IPS DF 6.9 (cell line): Measurements from ENCODE around the gene CLRN1.

Experiments used
- DNase-seq: peaks from one replicate; pipeline ENCODE4 v3.0.0-alpha.2; 2013; ENCODE audit warnings: low read depth, low spot score
- H3K27ac ChIP-seq: one replicate; pipeline ENCODE4 v1.5.1; 2013; ENCODE audit warnings: low read length, control low read depth
- H3K27me3 ChIP-seq: 2 replicates; pipeline ENCODE4 v1.6.1; 2013; ENCODE audit warnings: mild to moderate bottlenecking, low read length; ENCODE audit not compliant: control insufficient read depth, insufficient read depth
- H3K36me3 ChIP-seq: 2 replicates; pipeline ENCODE4 v1.6.1; 2013; ENCODE audit warnings: low read length; ENCODE audit not compliant: control insufficient read depth, insufficient read depth
- H3K4me1 ChIP-seq: 2 replicates; pipeline ENCODE4 v1.6.1; 2013; ENCODE audit warnings: low read length; ENCODE audit not compliant: control insufficient read depth, insufficient read depth
- H3K4me3 ChIP-seq: 2 replicates; pipeline ENCODE4 v1.5.1; 2013; ENCODE audit warnings: mild to moderate bottlenecking, low read length
- H3K9me3 ChIP-seq: 2 replicates; pipeline ENCODE4 v1.6.1; 2013; ENCODE audit warnings: low read length, inconsistent platforms; ENCODE audit not compliant: control insufficient read depth, insufficient read depth
- WGBS: extraction: QIAGEN DNeasy Blood & Tissue Kit; methylation state at CpG from one replicate; pipeline ENCODE4 v1.1.7; 2013; ENCODE audit warnings: mixed read lengths, missing lambda C conversion rate; ENCODE audit not compliant: insufficient read length, insufficient coverage; 5-methylcytosine and 5-hydroxymethylcytosine counted together

The CLRN1 gene

GRCh38 chr3:150922611-150923010 lies 49.9 kb downstream of the CLRN1 start:
- Histone ChIP-seq H3K4me1 (peaks cover 8% of the 10 kb centered on the region), H3K4me3 (no peak overlapping the region), H3K9me3 (no peaks in the 10 kb centered on the region), H3K27ac (no peak overlapping the region), H3K27me3 (no peaks in the 10 kb centered on the region), H3K36me3 (no peaks in the 10 kb centered on the region)
- DNase-seq: peak; percentile 29
- WGBS: no CpG with 5 or more reads among the region's 10 CpGs

DNA sequence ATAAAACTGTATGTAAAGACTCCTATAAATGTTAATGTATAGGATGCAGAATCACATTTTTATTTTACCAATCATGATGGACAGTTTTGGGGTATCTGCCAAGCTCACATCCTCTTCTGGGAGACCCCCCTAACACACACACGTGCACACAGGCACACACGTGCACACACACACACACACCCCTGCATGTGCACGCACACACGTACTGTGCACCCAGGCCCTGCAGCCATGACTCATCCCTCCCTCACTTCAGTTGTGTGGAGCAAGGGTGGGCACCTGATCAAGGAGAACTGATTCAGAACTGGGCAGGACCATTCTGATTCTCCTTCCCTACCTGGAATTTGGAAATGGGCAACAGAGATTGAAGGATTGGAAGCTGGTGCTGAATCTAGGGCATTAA lies 51.3 kb downstream of the CLRN1 start:
- H3K4me3 ChIP-seq: no peak overlapping the region
- WGBS: no CpG with 5 or more reads among the region's 4 CpGs
- no peaks in the 10 kb centered on the region for H3K9me3 ChIP-seq
- no peak overlapping the region for H3K27ac ChIP-seq
- DNase-seq: no peak
- peaks cover 8% of the 10 kb centered on the region for H3K4me1 ChIP-seq
- no peaks in the 10 kb centered on the region for H3K36me3 ChIP-seq
- no peaks in the 10 kb centered on the region for H3K27me3 ChIP-seq

DNA sequence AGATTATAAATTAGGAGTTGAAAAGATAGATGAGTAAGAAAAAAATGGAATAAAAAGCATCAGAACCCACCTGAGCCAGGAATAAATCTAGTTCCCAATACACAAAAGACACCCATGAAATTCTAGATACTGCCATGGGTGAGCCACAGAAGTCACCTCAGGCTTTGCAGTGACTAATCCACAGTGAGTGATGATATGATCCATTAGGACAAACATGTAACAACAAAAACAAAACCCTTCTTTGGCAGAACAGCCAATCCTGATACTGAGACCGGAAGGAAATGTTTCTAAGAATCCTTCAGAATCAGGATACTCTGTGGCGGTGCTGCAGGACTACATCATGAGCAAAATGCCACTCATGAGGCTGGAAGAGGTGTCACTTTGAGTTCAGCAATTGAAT lies 52.3 kb downstream of the CLRN1 start:
- Histone ChIP-seq H3K27me3 (no peaks in the 10 kb centered on the region), H3K27ac (no peak overlapping the region), H3K9me3 (no peaks in the 10 kb centered on the region), H3K4me3 (no peak overlapping the region), H3K36me3 (no peaks in the 10 kb centered on the region), H3K4me1 (peaks cover 2% of the 10 kb centered on the region)
- no peak for DNase-seq
- WGBS: no CpG with 5 or more reads among the region's 2 CpGs

DNA sequence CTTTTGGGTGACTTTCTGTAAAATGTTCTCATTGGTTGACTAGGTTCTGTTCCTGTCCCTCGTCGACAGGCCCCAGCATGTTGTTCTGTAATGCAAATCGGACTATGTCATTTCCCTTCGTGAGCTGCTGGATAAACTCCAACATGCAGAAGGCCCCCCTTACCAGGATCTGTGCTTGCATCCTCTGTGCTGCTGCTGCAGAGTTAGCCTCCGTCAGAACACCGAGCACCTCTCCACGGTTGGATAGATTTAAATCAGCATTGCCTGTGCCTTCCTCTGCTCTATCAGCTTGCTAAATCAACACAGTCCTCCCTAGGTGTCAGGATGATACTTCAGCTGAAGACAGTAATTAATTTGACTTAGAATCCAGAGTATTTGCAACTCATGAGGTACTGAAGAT lies 54.6 kb downstream of the CLRN1 start:
- Histone ChIP-seq H3K4me1 (peaks cover 2% of the 10 kb centered on the region; the same call in 1 of the 2 replicates), H3K27me3 (no peaks in the 10 kb centered on the region), H3K9me3 (no peaks in the 10 kb centered on the region), H3K27ac (no peak overlapping the region), H3K36me3 (no peaks in the 10 kb centered on the region), H3K4me3 (no peak overlapping the region)
- DNase-seq: no peak
- no CpG with 5 or more reads among the region's 7 CpGs for WGBS

- peaks cover 1% of the 10 kb centered on the region; the same call in 1 of the 2 replicates for H3K4me1 ChIP-seq
- H3K9me3 ChIP-seq: no peaks in the 10 kb centered on the region
- H3K36me3 ChIP-seq: no peaks in the 10 kb centered on the region
- H3K4me3 ChIP-seq: no peak overlapping the region
- no peaks in the 10 kb centered on the region for H3K27me3 ChIP-seq
- DNase-seq: no peak
- H3K27ac ChIP-seq: no peak overlapping the region
- WGBS: no CpG with 5 or more reads among the region's 4 CpGs
These were observed 59.2 kb downstream of the CLRN1 start for GRCh38 chr3:150913133-150913922.

DNA sequence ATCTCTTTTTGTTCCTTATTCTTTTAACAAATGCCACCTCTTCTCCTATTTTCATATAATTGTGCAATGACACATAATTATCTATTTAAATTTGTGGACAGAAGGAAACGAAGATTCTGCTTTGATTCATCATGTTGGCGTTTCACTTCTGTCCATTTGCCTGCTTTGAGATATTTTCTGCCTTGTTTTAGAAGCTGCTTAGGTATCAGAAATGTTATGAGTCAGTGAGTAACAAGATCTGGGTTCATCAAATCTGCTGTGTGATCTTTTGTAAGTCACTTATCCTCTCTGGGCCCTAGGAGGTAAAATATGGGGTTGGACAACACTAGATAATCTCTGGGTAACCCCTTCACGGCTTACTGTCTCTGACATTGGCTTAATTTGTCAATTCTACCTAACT lies 60.0 kb downstream of the CLRN1 start:
- no peaks in the 10 kb centered on the region for H3K36me3 ChIP-seq
- H3K4me1 ChIP-seq: no peaks in the 10 kb centered on the region
- H3K4me3 ChIP-seq: no peak overlapping the region
- H3K9me3 ChIP-seq: no peaks in the 10 kb centered on the region
- H3K27me3 ChIP-seq: no peaks in the 10 kb centered on the region
- no peak for DNase-seq
- no peak overlapping the region for H3K27ac ChIP-seq
- WGBS: no CpG with 5 or more reads among the region's 3 CpGs

DNA sequence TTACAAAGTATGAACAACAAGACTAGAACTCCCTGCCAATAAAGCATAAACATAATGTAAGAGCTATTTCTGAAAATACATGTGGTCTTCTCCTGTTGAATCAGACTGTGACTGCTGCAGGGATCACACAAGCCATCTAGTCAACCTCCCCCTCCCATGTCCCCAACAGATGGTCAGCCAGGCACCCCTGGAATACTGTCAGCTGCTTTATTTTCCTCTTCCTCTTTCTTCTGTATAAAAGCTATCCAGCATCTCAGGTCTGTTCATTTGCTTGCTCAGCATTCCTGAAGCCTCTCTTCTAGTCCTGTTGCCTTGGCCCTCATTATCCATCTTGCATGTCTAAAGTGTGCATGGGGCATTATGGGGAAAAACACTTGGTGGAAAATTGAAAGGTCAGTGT lies 60.8 kb downstream of the CLRN1 start:
- Histone ChIP-seq H3K9me3 (no peaks in the 10 kb centered on the region), H3K27me3 (no peaks in the 10 kb centered on the region), H3K4me1 (no peaks in the 10 kb centered on the region), H3K36me3 (no peaks in the 10 kb centered on the region), H3K4me3 (no peak overlapping the region), H3K27ac (no peak overlapping the region)
- DNase-seq: no peak

DNA sequence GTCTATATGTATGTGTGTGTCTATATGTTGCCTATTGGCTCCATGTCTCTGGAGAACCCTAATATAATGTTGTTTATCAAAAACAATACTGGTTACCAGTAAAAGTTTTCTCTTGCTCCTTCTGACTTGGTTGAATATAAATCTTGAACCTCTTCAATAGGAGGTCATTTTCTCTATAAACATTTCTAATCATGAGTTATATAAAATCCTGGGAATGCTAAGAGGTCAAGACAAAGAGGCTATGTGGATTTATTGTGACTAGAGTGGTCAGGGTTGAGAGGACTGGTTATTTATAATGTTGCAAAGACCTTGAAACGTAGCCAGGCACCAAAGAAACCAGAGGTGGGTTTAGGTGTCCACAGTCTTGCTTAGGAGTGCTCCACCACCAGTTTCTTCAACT lies 66.1 kb downstream of the CLRN1 start:
- H3K4me1 ChIP-seq: no peaks in the 10 kb centered on the region
- H3K27me3 ChIP-seq: no peaks in the 10 kb centered on the region
- no CpG with 5 or more reads among the region's 1 CpG for WGBS
- H3K9me3 ChIP-seq: no peaks in the 10 kb centered on the region
- H3K36me3 ChIP-seq: no peaks in the 10 kb centered on the region
- H3K4me3 ChIP-seq: no peak overlapping the region
- no peak for DNase-seq
- no peak overlapping the region for H3K27ac ChIP-seq

GRCh38 chr3:150905746-150906145 lies 66.8 kb downstream of the CLRN1 start:
- Histone ChIP-seq H3K27ac (no peak overlapping the region), H3K27me3 (no peaks in the 10 kb centered on the region), H3K4me1 (no peaks in the 10 kb centered on the region), H3K36me3 (no peaks in the 10 kb centered on the region), H3K4me3 (no peak overlapping the region), H3K9me3 (no peaks in the 10 kb centered on the region)
- no peak for DNase-seq
- WGBS: no CpG with 5 or more reads among the region's 1 CpG

DNA sequence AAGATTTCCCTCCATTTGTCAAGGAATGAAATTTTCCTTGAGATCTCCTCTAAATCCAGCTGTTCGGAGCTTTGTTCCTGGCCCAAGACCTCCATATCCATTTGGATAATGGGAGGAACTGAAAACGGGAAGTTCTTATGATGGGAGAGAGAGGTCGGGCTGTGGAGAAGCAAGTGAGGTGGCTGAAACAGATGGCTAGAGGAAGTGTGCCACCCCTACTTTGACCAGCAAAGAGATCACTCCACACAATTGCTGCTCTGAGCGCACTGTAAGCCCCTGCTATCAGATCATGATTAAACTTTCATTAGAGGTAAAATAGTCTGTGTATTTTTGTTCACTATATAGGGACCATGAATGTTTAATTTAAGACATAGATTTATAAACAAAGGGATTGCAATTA lies 67.2 kb downstream of the CLRN1 start, which contains the start of gene MINDY4B:
TSS of gene MINDY4B (minus strand) at position 101 of the 400 bp plus-strand sequence. CDS start at position 101, 0 bp downstream.
- H3K27ac ChIP-seq: no peak within 1 kb of the TSS
- H3K9me3 ChIP-seq: no peaks in the 10 kb centered on the region
- H3K27me3 ChIP-seq: no peaks in the 10 kb centered on the region
- H3K4me3 ChIP-seq: no peak within 1 kb of the TSS
- no peak for DNase-seq
- H3K4me1 ChIP-seq: no peaks in the 10 kb centered on the region
- H3K36me3 ChIP-seq: no peaks in the 10 kb centered on the region
- no CpG with 5 or more reads among the region's 4 CpGs for WGBS

DNA sequence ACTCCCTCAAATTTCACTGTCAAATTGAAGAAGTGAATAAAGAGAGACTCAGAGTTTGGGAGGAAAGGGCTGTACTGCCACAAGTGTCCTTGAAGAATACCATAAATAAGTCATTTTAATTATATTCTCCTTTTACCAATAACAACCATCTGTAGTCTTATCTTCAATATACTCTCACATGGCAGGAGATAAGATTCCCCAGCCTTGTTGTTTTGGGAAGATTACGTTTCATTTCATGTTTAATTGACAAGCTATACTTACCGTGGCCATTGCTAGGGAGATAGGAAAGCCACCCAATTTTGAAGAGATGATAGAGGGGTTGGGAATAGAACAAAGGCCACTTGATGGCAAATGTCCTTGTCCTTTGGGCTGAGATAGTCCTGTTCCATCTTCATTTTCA lies 69.5 kb downstream of the CLRN1 start:
- Histone ChIP-seq H3K27me3 (no peaks in the 10 kb centered on the region), H3K36me3 (no peaks in the 10 kb centered on the region), H3K4me1 (no peaks in the 10 kb centered on the region), H3K27ac (no peak overlapping the region), H3K4me3 (no peak overlapping the region), H3K9me3 (no peaks in the 10 kb centered on the region)
- WGBS: no CpG with 5 or more reads among the region's 2 CpGs
- DNase-seq: no peak
